ENCODE data around the gene MCC. TPM values are rescaled to one million over a fixed set of nuclear protein-coding genes. Genes with fewer than 3 reads are reported as not detected.
A peak's percentile ranks its signal among the peaks of the same experiment; 100 is the strongest.

The MCC gene
- total and polyA plus RNA-seq, 12 donors, result 1.8 to 12.6 (median 8.9) TPM

DNA sequence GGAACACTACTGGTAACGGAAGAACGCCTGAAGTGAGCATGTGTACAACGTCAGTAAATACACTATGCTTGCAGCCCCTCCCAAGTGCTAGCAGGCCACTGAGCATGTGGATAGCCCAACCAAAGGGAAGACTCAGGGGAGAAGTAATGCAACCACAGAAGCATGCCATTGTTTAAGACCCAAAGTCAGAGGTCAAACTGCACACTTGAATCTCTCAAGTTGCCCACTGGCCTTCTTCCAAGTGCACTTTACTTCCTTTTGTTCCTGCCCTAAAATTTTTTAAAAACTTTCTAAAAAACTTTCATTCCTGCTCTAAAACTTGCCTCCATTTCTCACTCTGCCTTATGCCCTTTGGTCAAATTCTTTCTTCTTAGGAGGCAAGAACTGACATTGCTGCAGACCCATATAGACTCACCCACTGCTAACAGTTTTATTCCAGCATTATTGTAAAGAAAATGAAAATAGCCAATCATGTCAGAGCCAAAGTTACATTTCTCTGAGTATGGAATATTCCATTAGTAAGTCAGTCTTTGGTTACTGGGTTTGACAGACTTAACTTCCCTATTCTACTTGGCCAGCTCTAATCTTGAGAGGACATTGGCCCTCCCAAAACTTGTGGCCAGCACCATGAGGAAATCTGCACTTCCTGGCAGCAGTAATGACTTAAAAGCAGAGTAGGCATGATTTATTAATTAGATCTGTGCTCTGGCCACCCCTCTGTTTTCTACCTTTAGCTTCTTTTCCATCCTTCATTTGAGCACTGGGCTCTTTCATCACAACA, 130.4 kb downstream of the MCC start:
- H3K36me3 ChIP-seq (replicated peaks in 1 of 2), result no peaks in the 10 kb centered on the region
- H3K9me3 ChIP-seq (replicated peaks in 1 of 3), result no peaks in the 10 kb centered on the region
- TF ChIP-seq, protein P1, sequence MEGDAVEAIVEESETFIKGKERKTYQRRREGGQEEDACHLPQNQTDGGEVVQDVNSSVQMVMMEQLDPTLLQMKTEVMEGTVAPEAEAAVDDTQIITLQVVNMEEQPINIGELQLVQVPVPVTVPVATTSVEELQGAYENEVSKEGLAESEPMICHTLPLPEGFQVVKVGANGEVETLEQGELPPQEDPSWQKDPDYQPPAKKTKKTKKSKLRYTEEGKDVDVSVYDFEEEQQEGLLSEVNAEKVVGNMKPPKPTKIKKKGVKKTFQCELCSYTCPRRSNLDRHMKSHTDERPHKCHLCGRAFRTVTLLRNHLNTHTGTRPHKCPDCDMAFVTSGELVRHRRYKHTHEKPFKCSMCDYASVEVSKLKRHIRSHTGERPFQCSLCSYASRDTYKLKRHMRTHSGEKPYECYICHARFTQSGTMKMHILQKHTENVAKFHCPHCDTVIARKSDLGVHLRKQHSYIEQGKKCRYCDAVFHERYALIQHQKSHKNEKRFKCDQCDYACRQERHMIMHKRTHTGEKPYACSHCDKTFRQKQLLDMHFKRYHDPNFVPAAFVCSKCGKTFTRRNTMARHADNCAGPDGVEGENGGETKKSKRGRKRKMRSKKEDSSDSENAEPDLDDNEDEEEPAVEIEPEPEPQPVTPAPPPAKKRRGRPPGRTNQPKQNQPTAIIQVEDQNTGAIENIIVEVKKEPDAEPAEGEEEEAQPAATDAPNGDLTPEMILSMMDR (IDR thresholded peaks at IDR 0.05), result no peak
- no peak overlapping the region for H3K4me3 ChIP-seq
- H3K27me3 ChIP-seq, result no peaks in the 10 kb centered on the region
- 76 to 88% (median 86%) methylated on average over 3 of the region's 3 CpGs for WGBS, 4 donors
- H3K4me1 ChIP-seq (replicated peaks in 1 of 2), result peaks cover 0 to 18% of the 10 kb centered on the region in 2 donors
- intact Hi-C loops (cut with DNase I), result no loop called here
- H3K27ac ChIP-seq, result peak overlapping the region in 2 of 5 donors; percentile 34 to 39
- peak in 2 of 7 donors; percentile 18 to 29 for DNase-seq

DNA sequence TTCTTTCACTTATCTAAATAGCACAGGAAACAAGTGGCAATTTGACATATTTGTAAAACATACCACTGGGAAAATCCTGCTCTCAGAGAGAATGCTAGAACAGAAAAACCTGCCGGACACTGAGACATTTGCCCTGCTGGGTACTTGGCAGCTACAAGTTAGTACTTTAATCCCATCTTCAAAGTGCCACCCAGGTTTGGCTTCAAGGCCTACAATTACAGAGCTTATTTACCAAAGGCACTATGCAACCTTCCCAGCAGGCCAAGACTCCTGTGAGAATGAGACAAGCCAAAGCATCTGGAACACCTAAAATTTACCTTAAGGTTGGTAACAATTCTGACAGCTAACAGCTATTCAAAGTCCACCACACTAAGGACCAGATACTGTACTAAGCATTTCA, 131.8 kb downstream of the MCC start:
- DNase-seq, result no peak
- Histone ChIP-seq H3K4me3 (no peak overlapping the region), H3K4me1 (replicated peaks in 1 of 2) (peaks cover 0 to 18% of the 10 kb centered on the region in 2 donors), H3K9me3 (replicated peaks in 1 of 3) (no peaks in the 10 kb centered on the region), H3K27ac (no peak overlapping the region), H3K27me3 (no peaks in the 10 kb centered on the region), H3K36me3 (replicated peaks in 1 of 2) (no peaks in the 10 kb centered on the region)
- 89 to 96% (median 93%) methylated on average over 1 of the region's 1 CpG for WGBS, 4 donors
- intact Hi-C loops (cut with DNase I), result no loop called here
- TF ChIP-seq POLR2A (IDR thresholded peaks at IDR 0.05), result no peak
- TF ChIP-seq, protein P1 (IDR thresholded peaks at IDR 0.05), result no peak

DNA sequence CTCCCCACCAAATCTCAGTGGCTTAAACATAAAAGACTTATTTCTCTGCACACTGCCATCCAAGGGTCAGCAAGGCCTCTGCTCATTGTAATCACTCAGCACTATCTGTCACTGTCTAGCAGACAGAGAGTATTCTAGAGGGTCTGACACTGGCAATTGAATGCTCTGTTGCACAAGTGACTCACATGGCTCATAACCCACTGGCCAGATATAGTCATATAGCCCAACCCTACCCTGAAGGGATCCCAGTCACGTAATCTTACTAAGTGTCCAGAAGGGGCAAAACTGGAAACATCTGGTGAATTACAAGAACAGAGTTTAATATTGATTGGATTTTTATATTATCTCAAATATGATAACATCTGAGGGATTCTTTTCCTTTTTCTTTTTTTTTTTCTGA, 134.2 kb downstream of the MCC start:
- Histone ChIP-seq H3K4me1 (replicated peaks in 1 of 2) (peaks cover 0 to 13% of the 10 kb centered on the region in 2 donors), H3K36me3 (replicated peaks in 1 of 2) (no peaks in the 10 kb centered on the region), H3K4me3 (no peak overlapping the region), H3K27me3 (no peaks in the 10 kb centered on the region), H3K27ac (no peak overlapping the region), H3K9me3 (replicated peaks in 1 of 3) (no peaks in the 10 kb centered on the region)
- intact Hi-C loops (cut with DNase I), result no loop called here
- 53 to 97% (median 74%) methylated on average over 1 of the region's 1 CpG for WGBS, 4 donors
- DNase-seq, result no peak
- TF ChIP-seq, protein P1 (IDR thresholded peaks at IDR 0.05), result no peak
- no peak for TF ChIP-seq POLR2A (IDR thresholded peaks at IDR 0.05)

DNA sequence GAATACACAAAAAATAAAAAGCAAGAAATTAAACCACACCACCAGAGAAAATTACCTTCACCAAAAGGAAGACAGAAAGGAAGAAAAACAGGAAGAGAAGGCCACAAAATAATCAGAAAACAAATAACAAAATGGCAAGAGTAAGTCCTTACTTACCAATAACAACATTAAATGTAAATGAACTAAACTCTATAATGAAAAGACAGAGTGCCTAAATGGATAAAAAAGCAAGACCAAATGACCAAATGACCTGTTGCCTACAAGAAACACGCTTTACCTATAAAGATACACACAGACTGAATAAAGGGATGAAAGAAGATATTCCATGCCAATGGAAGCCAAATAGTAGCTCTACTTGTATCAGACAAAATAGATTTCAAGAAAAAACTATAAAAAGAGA, 140.7 kb downstream of the MCC start:
- Histone ChIP-seq H3K4me3 (no peak overlapping the region), H3K4me1 (replicated peaks in 1 of 2) (no peaks in the 10 kb centered on the region), H3K27me3 (no peaks in the 10 kb centered on the region), H3K9me3 (replicated peaks in 1 of 3) (no peaks in the 10 kb centered on the region), H3K27ac (no peak overlapping the region), H3K36me3 (replicated peaks in 1 of 2) (no peaks in the 10 kb centered on the region)
- TF ChIP-seq, protein P1 (IDR thresholded peaks at IDR 0.05), result no peak
- no peak for TF ChIP-seq POLR2A (IDR thresholded peaks at IDR 0.05)
- no peak for DNase-seq
- 95 to 100% (median 97%) methylated on average over 1 of the region's 1 CpG for WGBS, 4 donors
- intact Hi-C loops (cut with DNase I), result no loop called here
